HG02943 (cell line): ENCODE results near the gene CA6.
"Not testable (repeated sequence)": the region's sequence is repeated elsewhere in the genome, so short reads cannot be mapped to it uniquely, and the experiment has no call there.

Source experiments
- ATAC-seq: cut with Tn5 transposase; IDR thresholded peaks from one replicate; pipeline ENCODE4 v1.9.1; 2021; ENCODE audit warnings: mild to moderate bottlenecking, low read depth, moderate library complexity; ENCODE audit not compliant: unreplicated experiment

Gene CA6

DNA sequence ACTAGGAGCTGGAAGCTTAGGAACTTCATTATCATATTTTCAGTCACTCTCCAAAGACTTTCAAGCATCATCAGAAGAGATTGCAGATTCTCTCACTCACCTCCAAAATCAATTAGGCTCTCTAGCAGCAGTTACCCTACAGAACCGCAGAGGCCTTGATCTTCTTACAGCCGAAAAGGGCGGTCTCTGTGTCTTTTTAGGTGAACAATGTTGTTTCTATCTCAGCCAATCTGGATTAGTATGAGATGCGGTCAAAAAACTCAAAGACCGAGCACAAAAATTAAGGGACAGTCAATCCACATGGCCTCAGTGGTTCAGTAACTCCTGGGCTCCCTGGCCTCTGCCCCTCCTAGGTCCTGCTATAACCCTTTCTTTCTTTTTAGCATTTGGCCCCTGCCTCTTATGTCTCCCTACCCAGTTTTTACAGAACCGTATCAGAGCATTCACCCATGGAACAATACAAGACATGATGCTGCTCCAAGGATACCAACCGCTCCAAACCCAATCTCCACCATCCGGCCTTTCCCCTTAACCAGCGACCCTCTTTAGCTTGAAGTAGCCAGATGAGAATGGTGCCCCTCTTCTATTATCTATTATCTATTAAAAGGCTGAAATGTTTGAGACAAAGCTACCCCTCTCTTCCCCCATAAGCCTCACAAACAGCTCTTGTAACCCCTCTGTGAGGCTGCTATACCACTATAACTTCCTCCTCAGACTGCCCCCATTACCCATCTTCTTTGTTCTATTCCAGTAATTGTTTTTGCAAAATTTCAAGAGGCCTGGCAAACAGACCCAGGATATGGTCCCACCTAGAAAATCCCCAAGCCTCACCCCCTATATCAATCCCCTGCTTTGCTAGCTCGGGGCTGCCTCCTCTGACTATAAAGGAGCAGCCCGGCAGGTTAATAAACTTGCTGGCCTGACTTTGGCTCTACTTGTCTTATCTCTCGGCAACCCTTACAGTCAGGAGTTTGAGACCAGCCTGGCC lies 18.7 kb upstream of the CA6 start:
- no peak for ATAC-seq

- no peak for ATAC-seq
These were observed 15.6 kb upstream of the CA6 start for GRCh38 chr1:8930116-8930515.

GRCh38 chr1:8937051-8937450 lies 8.6 kb upstream of the CA6 start:
- ATAC-seq, result not testable (repeated sequence)

- ATAC-seq, result no peak
These were observed 8.0 kb upstream of the CA6 start for GRCh38 chr1:8937701-8938100.

DNA sequence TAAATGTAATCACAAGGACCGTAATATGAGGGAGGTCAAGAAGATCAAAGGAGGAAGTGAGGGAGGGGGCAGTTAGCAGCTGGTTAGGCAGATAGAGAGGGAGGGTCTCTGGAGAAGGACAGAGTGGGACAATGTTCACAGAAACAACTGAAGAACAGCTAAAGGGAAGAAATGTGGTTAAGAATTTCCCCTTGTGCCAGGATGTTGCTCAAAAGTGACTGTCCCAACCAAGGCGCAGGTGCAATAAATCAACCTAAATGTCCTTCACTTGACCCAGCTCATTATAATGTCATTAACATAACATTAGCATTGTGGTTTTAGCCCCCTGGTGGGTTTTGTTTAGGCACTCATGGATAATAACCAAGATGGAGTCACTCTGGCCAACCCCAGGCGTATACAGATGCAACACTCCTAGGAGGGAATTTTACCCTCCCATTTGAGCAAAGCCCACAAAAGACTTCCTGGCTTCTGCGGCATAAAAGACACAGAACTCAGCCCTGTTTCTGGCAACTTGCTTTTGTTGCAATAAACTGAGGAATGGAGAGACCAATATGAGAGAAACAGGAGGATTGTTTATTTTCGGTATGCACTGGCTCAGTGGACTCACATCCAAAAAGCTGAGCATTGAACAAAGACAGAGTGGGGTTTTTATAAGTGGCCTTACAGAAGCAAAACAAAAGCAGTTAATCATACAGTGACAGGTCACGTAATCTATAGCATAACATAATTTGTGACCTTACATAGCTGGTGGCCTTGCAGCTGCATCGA lies 7.3 kb upstream of the CA6 start:
- no peak for ATAC-seq

DNA sequence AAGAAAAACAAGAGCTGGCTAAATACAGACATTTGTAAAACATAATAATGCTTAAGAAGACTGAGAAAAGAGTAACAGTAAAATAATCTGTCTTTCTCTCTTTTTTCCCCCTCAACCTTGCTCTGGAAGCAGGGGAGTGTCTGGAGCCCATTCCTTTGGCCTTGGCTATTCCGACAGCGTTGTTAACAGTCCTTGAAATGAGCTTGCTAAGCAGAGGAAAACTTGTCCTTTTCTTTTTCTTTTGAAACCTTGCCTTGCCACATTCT lies 6.7 kb upstream of the CA6 start:
- no peak for ATAC-seq

- no peak for ATAC-seq
These were observed 6.2 kb upstream of the CA6 start for GRCh38 chr1:8939362-8939995.

GRCh38 chr1:8941906-8942305 lies 3.8 kb upstream of the CA6 start:
- ATAC-seq, result no peak

GRCh38 chr1:8943498-8944405 lies 1.9 kb upstream of the CA6 start:
- no peak for ATAC-seq

DNA sequence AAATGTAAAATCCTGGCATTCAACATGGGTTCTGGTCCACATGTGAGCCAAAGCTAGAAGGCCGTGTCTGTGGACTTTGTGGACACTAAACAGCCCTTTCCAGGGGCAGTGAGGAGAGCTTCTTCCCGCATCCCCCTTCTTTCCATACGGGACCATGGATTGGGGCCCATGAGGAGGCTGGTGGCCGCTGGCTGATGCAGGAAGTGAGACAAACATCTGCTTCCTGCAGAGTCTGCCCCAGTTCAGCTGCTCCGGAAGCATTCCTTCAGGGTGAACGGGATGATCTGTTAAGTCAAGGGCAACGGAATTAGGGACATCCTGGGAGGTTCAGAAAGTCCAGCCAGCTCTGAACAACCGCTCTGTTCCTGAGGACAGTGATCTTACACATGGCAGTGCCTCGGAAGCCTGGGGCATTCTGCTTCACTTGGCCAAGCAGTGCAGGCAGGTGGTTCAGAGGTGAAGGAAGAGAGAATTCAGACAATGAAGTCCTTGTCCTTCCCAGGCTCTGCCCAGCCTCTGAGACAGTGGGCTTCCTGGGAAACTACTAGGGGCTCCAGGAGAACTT lies 1.5 kb downstream of the CA6 start:
- no peak for ATAC-seq

- ATAC-seq, result no peak
These were observed 4.6 kb downstream of the CA6 start for GRCh38 chr1:8950309-8950708.

DNA sequence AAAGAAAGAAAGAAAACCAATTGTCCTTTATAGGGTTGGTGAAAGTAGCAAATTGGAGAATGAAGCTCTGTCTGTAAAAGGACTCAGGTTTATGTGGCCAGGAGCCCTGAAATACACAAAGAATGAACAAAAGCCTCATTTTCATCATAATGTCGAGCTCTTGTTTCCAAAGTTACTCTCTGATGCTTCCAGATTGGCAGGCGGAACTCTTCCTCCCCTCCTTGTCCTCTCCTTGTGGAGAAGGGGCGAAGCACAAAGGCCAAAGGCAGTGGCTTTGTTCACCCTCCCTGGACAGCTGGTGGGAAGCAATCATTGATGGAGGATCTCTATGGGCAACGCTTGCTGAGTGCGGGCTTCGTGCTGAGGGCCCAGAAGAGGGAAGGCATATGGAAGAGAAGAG lies 5.6 kb downstream of the CA6 start:
- no peak for ATAC-seq

DNA sequence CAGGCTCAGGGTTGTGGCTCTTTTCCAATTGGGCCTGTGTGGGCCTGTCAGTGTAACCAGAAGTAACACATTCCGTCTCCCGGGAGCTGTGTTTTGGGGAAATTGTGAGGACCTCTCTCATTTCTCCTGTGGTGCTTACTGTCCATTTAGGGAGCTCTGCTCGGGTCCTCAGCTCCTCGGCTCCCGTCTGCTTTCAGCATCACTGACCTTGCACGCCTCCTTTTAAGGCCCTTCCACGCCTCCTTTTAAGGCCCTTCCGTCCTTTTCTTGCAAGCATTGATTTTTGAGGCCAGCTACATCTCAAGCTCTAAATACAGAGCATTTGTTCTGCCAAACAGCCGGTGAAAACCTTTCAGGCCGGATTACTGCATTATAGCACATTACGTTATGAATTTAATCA lies 9.7 kb downstream of the CA6 start:
- ATAC-seq, result no peak

GRCh38 chr1:8956461-8957349 lies 11.0 kb downstream of the CA6 start:
- no peak for ATAC-seq

DNA sequence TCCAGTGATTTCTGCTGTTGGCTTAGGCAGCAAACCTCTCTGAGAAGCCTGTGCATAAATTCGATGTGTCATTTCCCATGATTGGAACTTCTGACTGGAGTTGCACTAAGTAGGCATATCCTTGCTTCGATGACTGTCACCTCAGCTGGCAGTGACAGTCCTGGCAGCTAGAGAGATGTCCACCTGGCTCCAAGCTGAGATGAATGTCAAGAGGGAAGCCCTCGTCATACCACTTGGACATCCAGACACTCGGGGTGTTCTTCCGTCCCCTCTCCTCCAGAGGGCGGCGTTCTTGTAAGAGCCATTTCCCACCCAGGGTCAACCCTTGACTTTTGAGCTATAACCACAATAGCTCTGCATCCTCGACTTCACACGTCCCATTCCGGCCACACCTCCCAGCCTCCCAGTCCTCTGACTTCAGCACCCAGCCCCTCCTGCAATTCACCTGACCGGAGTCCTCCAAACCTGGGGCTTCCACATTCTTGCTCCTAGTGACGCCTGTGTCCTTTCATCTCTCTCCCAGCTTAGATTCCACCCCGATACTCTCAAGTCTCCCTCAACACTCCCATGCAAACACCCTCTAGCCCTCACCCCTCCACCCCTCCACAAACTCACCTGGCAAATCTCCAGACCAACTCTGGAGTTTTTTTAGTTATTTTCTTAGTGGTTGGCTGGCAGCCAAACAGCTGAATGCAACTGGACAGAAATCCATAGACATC lies 17.3 kb downstream of the CA6 start:
- no peak for ATAC-seq

GRCh38 chr1:8963963-8964362 lies 18.3 kb downstream of the CA6 start:
- no peak for ATAC-seq

DNA sequence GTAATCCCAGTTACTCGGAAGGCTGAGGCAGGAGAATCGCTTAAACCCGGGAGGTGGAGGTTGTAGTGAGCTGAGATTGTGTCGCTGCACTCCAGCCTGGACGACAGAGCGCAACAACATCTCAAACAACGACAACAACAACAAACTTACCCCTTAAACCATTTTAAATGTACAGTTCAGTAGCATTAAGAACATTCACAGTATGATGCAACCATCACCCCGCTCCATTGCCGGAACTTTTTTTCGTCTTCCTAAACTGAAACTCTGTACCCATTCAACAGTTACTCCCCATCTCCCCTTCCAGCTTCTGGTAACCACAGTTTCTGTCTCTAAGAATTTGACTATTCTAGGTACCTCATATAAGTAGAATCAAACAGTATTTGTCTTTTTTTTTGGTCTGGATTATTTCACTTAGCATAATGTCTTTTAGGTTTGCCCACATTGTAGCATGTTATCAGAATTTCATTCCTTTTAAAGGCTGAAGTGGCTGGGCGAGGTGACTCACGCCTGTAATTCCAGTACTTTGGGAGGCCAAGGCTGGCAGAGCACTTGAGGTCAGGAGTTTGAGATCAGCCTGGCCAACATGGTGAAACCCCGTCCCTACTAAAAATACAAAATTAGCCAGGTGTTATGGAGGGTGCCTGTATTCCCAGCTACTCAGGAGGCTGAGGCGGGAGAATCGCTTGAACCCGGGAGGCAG lies 19.6 kb downstream of the CA6 start:
- no peak for ATAC-seq

DNA sequence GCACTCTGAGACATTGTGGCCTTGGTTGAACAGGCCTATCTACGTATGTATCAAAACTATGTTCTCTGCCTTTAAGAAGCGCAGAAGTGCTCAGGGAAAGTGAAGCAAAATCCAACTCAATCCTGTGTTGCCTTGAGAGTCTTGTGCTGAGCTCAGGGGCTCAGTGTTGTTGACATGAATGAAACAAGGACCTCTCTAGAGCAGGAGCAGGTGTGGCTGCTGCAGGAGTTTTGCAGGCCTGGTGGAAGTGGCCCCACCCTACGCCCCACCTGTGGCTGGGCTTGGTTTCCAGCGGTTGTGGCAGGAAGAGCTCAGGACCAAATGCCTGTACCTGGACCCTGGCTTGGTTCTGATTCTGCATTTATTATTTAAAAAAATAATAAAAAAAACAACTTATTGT lies 20.9 kb downstream of the CA6 start:
- no peak for ATAC-seq
